GM18909 (cell line): ENCODE results near the gene LRRC27.
"Not testable (repeated sequence)": the region's sequence is repeated elsewhere in the genome, so short reads cannot be mapped to it uniquely, and the experiment has no call there.

Experiments
- ATAC-seq: cut with Tn5 transposase; IDR thresholded peaks from one replicate; pipeline ENCODE4 v1.9.1; 2021; ENCODE audit warnings: mild to moderate bottlenecking; ENCODE audit not compliant: unreplicated experiment, poor library complexity

Gene LRRC27

DNA sequence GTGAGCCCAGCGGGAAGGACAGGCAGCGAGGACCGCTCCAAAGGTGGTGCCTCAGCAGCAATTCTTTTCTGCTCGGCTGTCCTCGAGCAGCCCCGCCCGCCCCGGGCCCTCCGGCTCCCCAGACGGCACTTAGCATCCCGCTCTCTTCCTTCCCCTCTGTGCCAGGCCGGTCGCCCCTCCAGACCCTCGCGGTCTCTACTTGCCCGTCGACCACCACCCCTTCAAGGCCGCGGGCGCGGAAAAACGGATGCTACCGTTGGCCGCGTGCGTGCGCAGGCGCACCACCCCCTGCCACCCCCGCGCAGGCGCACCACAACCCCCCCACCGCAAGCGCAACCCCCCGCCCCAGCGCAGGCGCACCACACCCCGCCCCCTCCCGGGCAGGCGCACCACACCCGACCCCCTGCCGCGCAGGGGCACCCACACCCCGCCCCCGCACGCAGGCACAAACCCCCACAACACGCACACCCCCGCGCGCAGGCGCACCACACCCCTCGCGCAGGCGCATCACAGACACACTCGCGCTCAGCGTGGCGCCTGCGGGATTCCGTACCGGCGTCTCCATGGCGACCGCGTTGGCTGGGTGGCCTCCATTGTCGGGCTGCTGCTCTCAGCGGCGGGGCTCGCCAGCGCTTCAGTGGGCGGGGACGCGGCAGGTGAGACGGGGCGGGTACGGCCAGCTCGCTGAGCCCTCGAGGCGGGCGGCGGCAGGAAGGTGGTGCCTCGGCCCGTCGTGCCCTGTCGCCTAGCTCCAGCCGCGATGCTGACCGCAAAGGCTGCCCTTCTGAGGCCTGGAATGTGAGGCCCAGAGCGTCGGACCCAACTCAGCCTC, at the start of gene LRRC27:
Gene LRRC27, plus strand, starts transcription at position 593 of the 832 bp plus-strand sequence. CDS start 1,332 bp downstream, outside the sequence.
- ATAC-seq = peak; percentile 74

GRCh38 chr10:132282667-132283603, 49.1 kb upstream of the LRRC27 start:
- no peak for ATAC-seq

DNA sequence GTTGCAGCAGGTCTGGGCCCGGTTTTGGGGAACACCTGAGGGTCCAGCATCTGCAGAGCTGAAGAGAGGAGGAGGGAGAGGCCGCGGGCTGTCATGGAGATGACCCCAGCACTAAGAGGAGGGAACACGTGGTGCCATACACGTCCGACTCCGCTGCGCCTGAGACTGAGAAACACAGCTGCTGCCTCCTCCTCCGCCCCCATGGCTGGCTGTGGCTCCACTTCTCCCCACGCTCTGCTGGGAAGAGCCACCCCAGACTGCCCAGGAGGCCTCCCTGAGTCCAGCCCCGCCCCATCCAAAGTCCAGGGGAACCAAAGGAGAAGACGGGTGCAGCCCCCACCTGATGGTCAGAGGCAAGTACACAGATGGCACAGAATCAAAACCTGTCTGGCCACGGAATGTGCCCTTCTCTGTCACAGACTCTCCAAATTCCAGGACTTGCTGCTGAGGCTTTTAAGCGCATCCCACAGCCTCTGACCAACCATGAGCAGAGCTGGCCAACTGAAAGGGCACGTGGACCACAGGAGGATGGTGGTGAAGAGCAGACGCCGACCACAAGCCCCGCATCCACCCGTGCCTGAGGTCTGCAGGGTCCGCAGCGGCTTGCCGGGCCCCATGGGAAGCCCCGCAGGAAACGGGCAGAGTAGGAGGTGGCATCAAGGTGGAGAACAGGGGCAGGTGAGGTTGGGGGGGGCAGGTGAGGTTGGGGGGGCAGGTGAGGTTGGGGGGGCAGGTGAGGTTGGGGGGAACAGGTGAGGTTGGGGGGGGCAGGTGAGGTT, 48.2 kb upstream of the LRRC27 start:
- no peak for ATAC-seq

DNA sequence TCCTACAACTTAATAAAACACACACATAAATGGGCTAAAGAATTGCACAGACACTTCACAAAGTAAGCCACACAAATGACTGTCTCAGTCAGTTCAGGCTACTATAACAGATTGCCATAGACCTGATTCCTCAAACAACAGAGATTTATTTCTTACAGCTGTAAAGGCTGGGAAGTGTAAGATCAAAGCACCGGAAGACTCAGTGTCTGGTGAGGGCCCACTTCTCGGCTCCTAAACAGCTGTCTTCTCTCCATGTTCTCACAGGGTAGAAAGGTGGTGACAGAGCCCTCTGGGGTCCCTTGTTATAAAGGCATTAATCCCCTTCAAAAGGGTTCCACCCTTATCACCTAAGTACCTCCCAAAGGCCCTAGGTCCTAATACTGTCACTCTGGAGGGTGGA, 42.6 kb upstream of the LRRC27 start:
- no peak for ATAC-seq

- no peak for ATAC-seq
These were observed 41.4 kb upstream of the LRRC27 start for GRCh38 chr10:132290631-132291030.

DNA sequence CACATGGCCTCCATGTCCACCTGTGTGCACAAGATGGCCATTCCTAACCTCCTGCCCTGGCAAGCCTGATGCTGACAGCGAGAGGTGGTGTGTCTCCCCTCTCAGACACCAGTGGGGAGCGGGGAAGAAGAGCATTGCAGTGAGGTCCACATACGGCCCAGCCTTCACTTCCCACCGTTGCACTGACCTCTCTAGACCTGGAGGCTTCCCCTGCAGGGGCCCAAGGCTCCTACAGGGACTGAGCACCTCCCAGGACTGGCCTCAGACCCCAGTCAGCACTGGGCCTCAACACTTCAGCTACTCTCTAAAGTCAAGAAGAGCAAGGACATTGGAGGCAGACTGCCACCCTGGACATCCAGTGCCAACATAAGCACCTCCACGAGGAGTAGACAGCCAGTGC, 40.2 kb upstream of the LRRC27 start:
- no peak for ATAC-seq

- no peak for ATAC-seq
These were observed 39.4 kb upstream of the LRRC27 start for GRCh38 chr10:132292287-132293200.

DNA sequence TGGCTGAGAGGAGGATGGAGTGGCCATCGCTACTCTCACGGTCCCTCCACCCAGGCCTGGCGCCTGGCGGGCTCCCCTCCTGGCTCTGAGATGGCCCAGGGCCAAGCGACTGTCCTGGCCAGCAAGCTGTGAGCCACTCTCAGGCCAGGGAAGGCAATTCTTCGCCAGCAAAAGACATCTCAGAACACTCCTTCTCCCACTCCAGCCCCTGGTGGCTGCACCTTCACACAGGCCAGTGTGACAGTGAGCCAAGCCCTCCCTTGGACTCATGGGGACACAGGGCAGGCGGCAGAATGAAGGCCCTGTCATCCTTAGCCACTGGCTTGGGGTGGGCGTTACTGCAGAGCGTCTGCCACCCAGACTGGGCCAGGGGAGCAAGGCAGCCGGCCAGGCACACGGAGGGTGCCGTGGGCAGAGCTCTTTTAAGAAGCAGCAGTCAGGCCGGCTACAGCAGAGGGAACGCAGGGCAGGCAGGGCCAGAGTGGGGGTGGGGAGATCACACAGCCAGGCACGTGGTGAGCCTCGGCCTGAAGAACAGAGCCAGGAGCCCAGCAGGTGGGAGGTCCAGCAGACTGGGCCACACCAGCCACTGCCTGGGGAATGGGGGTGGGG, 38.7 kb upstream of the LRRC27 start:
- no peak for ATAC-seq

DNA sequence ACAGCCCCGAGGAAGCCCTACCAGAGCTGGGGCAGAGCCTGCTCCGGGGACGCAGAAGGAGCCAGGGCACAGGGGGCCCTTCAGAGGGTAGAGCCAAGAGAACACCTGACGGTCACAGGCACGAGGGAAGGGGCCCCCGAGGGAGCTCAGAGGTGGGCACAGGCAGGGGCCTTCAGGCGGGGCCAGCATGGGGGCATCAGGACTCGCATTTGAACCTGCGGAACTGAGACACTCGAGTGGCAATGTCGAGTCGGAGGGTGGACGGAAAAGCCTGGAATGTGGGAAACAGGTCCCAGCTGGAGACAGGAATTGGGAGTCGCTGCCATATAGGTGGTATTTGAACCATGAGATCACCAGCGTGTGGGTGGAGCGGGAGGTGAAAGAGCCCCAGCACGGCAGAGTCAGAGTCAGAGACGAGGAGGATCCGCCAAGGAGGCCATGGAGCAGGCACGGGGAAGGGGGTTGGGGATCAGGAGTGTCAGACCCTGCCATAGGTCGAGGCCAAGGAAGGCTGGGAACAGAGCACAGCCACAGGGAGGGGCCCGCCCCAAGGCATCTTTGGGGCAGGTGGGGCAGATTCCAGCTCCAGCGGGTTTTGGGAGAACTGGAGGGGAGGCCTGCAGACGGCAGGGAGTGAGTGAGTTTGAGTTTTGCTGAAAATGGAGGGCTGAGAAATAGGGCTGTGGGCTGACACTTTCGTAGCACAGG, 38.0 kb upstream of the LRRC27 start:
- ATAC-seq = no peak

- no peak for ATAC-seq
These were observed 37.3 kb upstream of the LRRC27 start for GRCh38 chr10:132294561-132295318.

- not testable (repeated sequence) for ATAC-seq
These were observed 36.5 kb upstream of the LRRC27 start for GRCh38 chr10:132295481-132295880.

- ATAC-seq = no peak
These were observed 35.1 kb upstream of the LRRC27 start for GRCh38 chr10:132296666-132297443.

GRCh38 chr10:132297526-132297925, 34.5 kb upstream of the LRRC27 start:
- no peak for ATAC-seq

GRCh38 chr10:132298038-132298881, 33.7 kb upstream of the LRRC27 start:
- no peak for ATAC-seq

DNA sequence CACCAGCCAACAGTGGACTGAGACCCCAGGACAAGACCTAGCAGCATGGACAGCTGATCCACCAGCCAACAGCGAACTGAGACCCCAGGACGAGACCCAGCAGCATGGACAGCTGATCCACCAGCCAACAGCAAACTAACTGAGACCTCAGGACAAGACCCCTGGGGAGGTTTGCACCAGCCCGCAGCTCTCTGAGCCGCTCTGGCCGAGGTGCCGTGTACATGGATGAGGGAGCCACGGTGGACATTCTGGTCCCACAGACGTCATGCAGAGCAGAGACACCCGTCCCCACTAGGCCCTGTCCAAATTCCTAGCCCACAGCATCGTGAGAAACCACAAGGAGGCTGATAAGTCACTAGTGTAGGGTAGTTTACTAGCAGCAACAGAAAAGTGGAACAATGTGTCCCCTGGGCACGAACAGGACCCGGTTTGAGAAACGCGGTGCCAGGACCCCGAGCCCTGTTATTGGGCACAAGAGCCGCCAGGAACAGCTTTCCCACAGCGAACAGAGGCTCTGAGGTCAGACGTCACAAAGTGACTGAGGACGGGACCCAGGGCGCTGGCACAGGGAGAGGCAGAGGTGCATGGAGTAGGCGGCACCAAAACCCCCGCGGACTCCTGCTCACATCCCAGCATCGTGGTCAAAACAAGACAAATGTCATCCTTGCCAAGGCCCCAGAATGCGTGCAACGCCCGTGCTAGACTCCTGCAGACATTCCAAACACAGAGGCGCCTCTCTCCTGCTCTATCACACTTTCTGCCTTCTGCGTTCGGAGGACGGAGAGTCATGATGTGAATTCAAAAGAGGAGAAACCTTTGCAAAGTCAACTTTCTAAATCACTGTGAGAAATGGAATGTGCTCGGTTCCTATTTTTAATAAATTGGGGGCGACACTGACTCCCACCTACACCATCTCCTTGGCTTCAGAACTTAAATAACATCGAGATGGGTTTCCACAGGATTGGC, 32.3 kb upstream of the LRRC27 start:
- ATAC-seq = no peak
